GM23338 (cell line): ENCODE measurements around the gene SPATA13. TPM values are rescaled to one million over a fixed set of nuclear protein-coding genes. Genes with fewer than 3 reads are reported as not detected.

Experiments used
- ATAC-seq: fragments of 200-7000 bp; cut with Tn5 transposase; 3 replicates; pipeline ENCODE4 v1.9.1; 2020
- DNase-seq: peaks from one replicate; pipeline ENCODE4 v3.0.0-alpha.2; 2015; ENCODE audit warnings: low spot score
- H2AFZ ChIP-seq: fragments of 200-600 bp; sonication (generic); 2 replicates; pipeline ENCODE4 v1.8.0; 2016; ENCODE audit warnings: antibody characterized with exemption, mild to moderate bottlenecking, moderate library complexity
- H3F3A ChIP-seq: fragments of 200-600 bp; sonication (generic); replicated peaks from 2 replicates; pipeline ENCODE4 v1.8.0; 2017; ENCODE audit warnings: antibody characterized with exemption, mixed run types, low read depth
- H3K27ac ChIP-seq: fragments of 200-600 bp; sonication (generic); 2 replicates; pipeline ENCODE4 v1.6.1; 2016; ENCODE audit warnings: low read depth
- H3K27me3 ChIP-seq: fragments of 200-600 bp; sonication (generic); 2 replicates; pipeline ENCODE4 v1.8.0; 2016; ENCODE audit warnings: mild to moderate bottlenecking, mixed run types, moderate library complexity; ENCODE audit not compliant: insufficient read depth
- H3K36me3 ChIP-seq: fragments of 200-600 bp; sonication (generic); 2 replicates; pipeline ENCODE4 v1.8.0; 2016; ENCODE audit warnings: mild to moderate bottlenecking; ENCODE audit not compliant: insufficient read depth
- H3K4me1 ChIP-seq: fragments of 200-600 bp; sonication (generic); 2 replicates; pipeline ENCODE4 v1.8.0; 2016; ENCODE audit warnings: mild to moderate bottlenecking, moderate library complexity; ENCODE audit not compliant: insufficient read depth
- H3K4me2 ChIP-seq: fragments of 200-600 bp; sonication (generic); 2 replicates; pipeline ENCODE4 v1.7.1; 2017; ENCODE audit warnings: mixed run types
- H3K4me3 ChIP-seq: fragments of 200-600 bp; sonication (generic); 2 replicates; pipeline ENCODE4 v1.6.1; 2016; ENCODE audit warnings: mixed run types
- H3K79me2 ChIP-seq: fragments of 200-600 bp; sonication (generic); replicated peaks from 2 replicates; pipeline ENCODE4 v1.8.0; 2017; ENCODE audit warnings: mild to moderate bottlenecking; ENCODE audit not compliant: insufficient read depth
- H3K9me2 ChIP-seq: fragments of 200-600 bp; sonication (generic); 2 replicates; pipeline ENCODE4 v1.8.0; 2017; ENCODE audit not compliant: insufficient read depth
- H4K20me1 ChIP-seq: fragments of 200-600 bp; sonication (generic); replicated peaks from 2 replicates; pipeline ENCODE4 v1.8.0; 2017; ENCODE audit warnings: mild to moderate bottlenecking; ENCODE audit not compliant: insufficient read depth
- H3K27ac Mint-ChIP-seq: 2 replicates; pipeline ENCODE4 v1.8.0; 2020; ENCODE audit warnings: inconsistent platforms, mild to moderate bottlenecking, moderate library complexity, mixed read lengths
- H3K27me3 Mint-ChIP-seq: 3 replicates; pipeline ENCODE4 v1.8.0; 2022; ENCODE audit warnings: low read depth, mild to moderate bottlenecking, moderate library complexity, mixed read lengths, inconsistent platforms; ENCODE audit not compliant: insufficient read depth, poor library complexity
- H3K36me3 Mint-ChIP-seq: 3 replicates; pipeline ENCODE4 v1.8.0; 2021; ENCODE audit warnings: low read depth, mild to moderate bottlenecking, inconsistent platforms, moderate library complexity, mixed read lengths
- H3K4me1 Mint-ChIP-seq: 3 replicates; pipeline ENCODE4 v1.8.0; 2020; ENCODE audit warnings: mild to moderate bottlenecking, inconsistent platforms, mixed read lengths
- H3K4me3 Mint-ChIP-seq: 3 replicates; pipeline ENCODE4 v1.8.0; 2021; ENCODE audit warnings: moderate library complexity, mild to moderate bottlenecking, inconsistent platforms, mixed read lengths
- H3K9me3 Mint-ChIP-seq: 3 replicates; pipeline ENCODE4 v1.8.0; 2020; ENCODE audit warnings: moderate library complexity, mild to moderate bottlenecking, inconsistent platforms, mixed read lengths
- CREB1 ChIP-seq: fragments of 250-450 bp; sonication (Bioruptor Pico); IDR thresholded peaks from 2 replicates; pipeline ENCODE4 v1.5.0; 2020; ENCODE audit warnings: low read depth, mild to moderate bottlenecking, moderate library complexity
- EZH2 ChIP-seq: fragments of 200-600 bp; sonication (generic); IDR thresholded peaks from one replicate; pipeline ENCODE4 v1.8.0; 2017; ENCODE audit warnings: antibody characterized with exemption, mild to moderate bottlenecking, low read depth; ENCODE audit not compliant: unreplicated experiment
- EZH2phosphoT487 ChIP-seq: fragments of 200-600 bp; sonication (generic); IDR thresholded peaks from one replicate; pipeline ENCODE4 v1.8.1; 2018; ENCODE audit warnings: antibody characterized with exemption; ENCODE audit not compliant: unreplicated experiment
- JUNB ChIP-seq: IDR thresholded peaks from one replicate; pipeline ENCODE4 v1.6.1; 2016; ENCODE audit warnings: antibody characterized with exemption; ENCODE audit not compliant: unreplicated experiment
- NANOG ChIP-seq: IDR thresholded peaks from 2 replicates; pipeline ENCODE4 v1.6.1; 2016; ENCODE audit warnings: antibody characterized with exemption, borderline replicate concordance
- POLR2AphosphoS5 ChIP-seq: IDR thresholded peaks from 2 replicates; pipeline ENCODE4 v1.6.1; 2016; ENCODE audit warnings: antibody characterized with exemption, low read depth
- STAT1 ChIP-seq: IDR thresholded peaks from one replicate; pipeline ENCODE4 v1.6.1; 2016; ENCODE audit warnings: antibody characterized with exemption; ENCODE audit not compliant: unreplicated experiment
- ZNF114 ChIP-seq: fragments of 250-450 bp; sonication (Bioruptor Pico); IDR thresholded peaks from 2 replicates; pipeline ENCODE4 v1.5.0; 2020; ENCODE audit warnings: mild to moderate bottlenecking, moderate library complexity
- ZNF331 ChIP-seq: fragments of 250-450 bp; sonication (Bioruptor Pico); IDR thresholded peaks from 2 replicates; pipeline ENCODE4 v1.5.0; 2020; ENCODE audit warnings: low read depth, mild to moderate bottlenecking, moderate library complexity
- polyA plus RNA-seq: library from polyadenylated mRNA; unstranded; fragments of >200 nt; fragmentation: Nextera tagmentation; extraction: Ambion mirVana; gene quantifications from 2 replicates; pipeline ENCODE4 v1.2.1, GENCODE V29; 2016
- total RNA-seq: library from RNA; depleted of rRNA; stranded (reverse); fragments of >200 nt; shearing (Covaris generic); gene quantifications from 2 replicates; pipeline ENCODE4 v1.2.3, GENCODE V29; 2014
- TF ChIP-seq, protein P1 (sequence below): IDR thresholded peaks from 2 replicates; pipeline ENCODE4 v1.6.1; 2016; ENCODE audit warnings: antibody characterized with exemption
- TF ChIP-seq, protein P2 (sequence below): IDR thresholded peaks from one replicate; pipeline ENCODE4 v1.6.1; 2018; ENCODE audit warnings: antibody characterized with exemption; ENCODE audit not compliant: unreplicated experiment
- TF ChIP-seq, protein P3 (sequence below): fragments of 250-450 bp; sonication (Bioruptor Pico); IDR thresholded peaks from 2 replicates; pipeline ENCODE4 v1.5.0; 2020; ENCODE audit warnings: mild to moderate bottlenecking, moderate library complexity
- TF ChIP-seq, protein P4 (sequence below), 2 experiments: fragments of 200-600 bp in 1 of 2; sonication (generic) in 1 of 2; conservative IDR thresholded peaks; 2 replicates each; pipeline versions ENCODE4 v1.5.1 to v1.6.1; 2016 to 2017; ENCODE audit warnings: antibody characterized with exemption in 2 of 2, low read depth in 2 of 2, mild to moderate bottlenecking in 2 of 2, moderate library complexity in 1 of 2

The SPATA13 gene
- total and polyA plus RNA-seq, 2 experiments from 2014 or later = 11.9 to 45.7 TPM

DNA sequence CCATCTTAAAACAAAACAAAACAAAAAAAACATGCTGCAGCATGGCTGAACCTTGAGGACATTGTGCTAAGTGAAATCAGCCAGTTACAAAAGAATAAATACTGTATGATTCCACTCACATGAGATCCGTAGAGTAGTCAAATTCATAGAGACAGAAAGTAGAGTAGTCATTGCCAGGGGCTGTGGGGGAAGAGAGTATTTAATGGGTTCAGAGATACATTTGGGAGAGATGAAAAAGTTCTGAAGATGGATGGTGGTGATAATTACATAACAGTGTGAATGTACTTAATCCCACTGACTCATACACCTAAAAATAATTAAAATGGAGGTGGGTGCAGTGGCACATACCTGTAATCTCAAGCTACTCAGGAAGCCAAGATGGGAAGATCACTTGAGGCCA lies 76.8 kb downstream of the SPATA13 start:
- no peak for ATAC-seq
- TF ChIP-seq, protein P1, sequence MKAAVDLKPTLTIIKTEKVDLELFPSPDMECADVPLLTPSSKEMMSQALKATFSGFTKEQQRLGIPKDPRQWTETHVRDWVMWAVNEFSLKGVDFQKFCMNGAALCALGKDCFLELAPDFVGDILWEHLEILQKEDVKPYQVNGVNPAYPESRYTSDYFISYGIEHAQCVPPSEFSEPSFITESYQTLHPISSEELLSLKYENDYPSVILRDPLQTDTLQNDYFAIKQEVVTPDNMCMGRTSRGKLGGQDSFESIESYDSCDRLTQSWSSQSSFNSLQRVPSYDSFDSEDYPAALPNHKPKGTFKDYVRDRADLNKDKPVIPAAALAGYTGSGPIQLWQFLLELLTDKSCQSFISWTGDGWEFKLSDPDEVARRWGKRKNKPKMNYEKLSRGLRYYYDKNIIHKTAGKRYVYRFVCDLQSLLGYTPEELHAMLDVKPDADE = no peak
- TF ChIP-seq, protein P2, sequence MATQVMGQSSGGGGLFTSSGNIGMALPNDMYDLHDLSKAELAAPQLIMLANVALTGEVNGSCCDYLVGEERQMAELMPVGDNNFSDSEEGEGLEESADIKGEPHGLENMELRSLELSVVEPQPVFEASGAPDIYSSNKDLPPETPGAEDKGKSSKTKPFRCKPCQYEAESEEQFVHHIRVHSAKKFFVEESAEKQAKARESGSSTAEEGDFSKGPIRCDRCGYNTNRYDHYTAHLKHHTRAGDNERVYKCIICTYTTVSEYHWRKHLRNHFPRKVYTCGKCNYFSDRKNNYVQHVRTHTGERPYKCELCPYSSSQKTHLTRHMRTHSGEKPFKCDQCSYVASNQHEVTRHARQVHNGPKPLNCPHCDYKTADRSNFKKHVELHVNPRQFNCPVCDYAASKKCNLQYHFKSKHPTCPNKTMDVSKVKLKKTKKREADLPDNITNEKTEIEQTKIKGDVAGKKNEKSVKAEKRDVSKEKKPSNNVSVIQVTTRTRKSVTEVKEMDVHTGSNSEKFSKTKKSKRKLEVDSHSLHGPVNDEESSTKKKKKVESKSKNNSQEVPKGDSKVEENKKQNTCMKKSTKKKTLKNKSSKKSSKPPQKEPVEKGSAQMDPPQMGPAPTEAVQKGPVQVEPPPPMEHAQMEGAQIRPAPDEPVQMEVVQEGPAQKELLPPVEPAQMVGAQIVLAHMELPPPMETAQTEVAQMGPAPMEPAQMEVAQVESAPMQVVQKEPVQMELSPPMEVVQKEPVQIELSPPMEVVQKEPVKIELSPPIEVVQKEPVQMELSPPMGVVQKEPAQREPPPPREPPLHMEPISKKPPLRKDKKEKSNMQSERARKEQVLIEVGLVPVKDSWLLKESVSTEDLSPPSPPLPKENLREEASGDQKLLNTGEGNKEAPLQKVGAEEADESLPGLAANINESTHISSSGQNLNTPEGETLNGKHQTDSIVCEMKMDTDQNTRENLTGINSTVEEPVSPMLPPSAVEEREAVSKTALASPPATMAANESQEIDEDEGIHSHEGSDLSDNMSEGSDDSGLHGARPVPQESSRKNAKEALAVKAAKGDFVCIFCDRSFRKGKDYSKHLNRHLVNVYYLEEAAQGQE = no peak
- no peak for TF ChIP-seq CREB1 (CRISPR knock-in tag)
- TF ChIP-seq ZNF114 = no peak
- no peak for TF ChIP-seq ZNF331 (CRISPR knock-in tag)
- no peak for TF ChIP-seq JUNB
- TF ChIP-seq EZH2 = no peak
- no peak for TF ChIP-seq STAT1
- TF ChIP-seq NANOG = no peak
- TF ChIP-seq, protein P3, sequence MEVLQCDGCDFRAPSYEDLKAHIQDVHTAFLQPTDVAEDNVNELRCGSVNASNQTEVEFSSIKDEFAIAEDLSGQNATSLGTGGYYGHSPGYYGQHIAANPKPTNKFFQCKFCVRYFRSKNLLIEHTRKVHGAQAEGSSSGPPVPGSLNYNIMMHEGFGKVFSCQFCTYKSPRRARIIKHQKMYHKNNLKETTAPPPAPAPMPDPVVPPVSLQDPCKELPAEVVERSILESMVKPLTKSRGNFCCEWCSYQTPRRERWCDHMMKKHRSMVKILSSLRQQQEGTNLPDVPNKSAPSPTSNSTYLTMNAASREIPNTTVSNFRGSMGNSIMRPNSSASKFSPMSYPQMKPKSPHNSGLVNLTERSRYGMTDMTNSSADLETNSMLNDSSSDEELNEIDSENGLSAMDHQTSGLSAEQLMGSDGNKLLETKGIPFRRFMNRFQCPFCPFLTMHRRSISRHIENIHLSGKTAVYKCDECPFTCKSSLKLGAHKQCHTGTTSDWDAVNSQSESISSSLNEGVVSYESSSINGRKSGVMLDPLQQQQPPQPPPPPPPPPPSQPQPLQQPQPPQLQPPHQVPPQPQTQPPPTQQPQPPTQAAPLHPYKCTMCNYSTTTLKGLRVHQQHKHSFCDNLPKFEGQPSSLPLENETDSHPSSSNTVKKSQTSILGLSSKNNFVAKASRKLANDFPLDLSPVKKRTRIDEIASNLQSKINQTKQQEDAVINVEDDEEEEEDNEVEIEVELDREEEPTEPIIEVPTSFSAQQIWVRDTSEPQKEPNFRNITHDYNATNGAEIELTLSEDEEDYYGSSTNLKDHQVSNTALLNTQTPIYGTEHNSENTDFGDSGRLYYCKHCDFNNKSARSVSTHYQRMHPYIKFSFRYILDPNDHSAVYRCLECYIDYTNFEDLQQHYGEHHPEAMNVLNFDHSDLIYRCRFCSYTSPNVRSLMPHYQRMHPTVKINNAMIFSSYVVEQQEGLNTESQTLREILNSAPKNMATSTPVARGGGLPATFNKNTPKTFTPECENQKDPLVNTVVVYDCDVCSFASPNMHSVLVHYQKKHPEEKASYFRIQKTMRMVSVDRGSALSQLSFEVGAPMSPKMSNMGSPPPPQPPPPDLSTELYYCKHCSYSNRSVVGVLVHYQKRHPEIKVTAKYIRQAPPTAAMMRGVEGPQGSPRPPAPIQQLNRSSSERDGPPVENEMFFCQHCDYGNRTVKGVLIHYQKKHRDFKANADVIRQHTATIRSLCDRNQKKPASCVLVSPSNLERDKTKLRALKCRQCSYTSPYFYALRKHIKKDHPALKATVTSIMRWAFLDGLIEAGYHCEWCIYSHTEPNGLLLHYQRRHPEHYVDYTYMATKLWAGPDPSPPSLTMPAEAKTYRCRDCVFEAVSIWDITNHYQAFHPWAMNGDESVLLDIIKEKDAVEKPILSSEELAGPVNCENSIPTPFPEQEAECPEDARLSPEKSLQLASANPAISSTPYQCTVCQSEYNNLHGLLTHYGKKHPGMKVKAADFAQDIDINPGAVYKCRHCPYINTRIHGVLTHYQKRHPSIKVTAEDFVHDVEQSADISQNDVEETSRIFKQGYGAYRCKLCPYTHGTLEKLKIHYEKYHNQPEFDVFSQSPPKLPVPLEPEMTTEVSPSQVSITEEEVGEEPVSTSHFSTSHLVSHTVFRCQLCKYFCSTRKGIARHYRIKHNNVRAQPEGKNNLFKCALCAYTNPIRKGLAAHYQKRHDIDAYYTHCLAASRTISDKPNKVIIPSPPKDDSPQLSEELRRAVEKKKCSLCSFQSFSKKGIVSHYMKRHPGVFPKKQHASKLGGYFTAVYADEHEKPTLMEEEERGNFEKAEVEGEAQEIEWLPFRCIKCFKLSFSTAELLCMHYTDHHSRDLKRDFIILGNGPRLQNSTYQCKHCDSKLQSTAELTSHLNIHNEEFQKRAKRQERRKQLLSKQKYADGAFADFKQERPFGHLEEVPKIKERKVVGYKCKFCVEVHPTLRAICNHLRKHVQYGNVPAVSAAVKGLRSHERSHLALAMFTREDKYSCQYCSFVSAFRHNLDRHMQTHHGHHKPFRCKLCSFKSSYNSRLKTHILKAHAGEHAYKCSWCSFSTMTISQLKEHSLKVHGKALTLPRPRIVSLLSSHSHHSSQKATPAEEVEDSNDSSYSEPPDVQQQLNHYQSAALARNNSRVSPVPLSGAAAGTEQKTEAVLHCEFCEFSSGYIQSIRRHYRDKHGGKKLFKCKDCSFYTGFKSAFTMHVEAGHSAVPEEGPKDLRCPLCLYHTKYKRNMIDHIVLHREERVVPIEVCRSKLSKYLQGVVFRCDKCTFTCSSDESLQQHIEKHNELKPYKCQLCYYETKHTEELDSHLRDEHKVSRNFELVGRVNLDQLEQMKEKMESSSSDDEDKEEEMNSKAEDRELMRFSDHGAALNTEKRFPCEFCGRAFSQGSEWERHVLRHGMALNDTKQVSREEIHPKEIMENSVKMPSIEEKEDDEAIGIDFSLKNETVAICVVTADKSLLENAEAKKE (CRISPR knock-in tag) = no peak
- TF ChIP-seq, protein P4, sequence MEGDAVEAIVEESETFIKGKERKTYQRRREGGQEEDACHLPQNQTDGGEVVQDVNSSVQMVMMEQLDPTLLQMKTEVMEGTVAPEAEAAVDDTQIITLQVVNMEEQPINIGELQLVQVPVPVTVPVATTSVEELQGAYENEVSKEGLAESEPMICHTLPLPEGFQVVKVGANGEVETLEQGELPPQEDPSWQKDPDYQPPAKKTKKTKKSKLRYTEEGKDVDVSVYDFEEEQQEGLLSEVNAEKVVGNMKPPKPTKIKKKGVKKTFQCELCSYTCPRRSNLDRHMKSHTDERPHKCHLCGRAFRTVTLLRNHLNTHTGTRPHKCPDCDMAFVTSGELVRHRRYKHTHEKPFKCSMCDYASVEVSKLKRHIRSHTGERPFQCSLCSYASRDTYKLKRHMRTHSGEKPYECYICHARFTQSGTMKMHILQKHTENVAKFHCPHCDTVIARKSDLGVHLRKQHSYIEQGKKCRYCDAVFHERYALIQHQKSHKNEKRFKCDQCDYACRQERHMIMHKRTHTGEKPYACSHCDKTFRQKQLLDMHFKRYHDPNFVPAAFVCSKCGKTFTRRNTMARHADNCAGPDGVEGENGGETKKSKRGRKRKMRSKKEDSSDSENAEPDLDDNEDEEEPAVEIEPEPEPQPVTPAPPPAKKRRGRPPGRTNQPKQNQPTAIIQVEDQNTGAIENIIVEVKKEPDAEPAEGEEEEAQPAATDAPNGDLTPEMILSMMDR (conservative IDR thresholded peaks at IDR 0.05; ENCODE audit: low read depth in 2 of 2) = no peak
- TF ChIP-seq EZH2phosphoT487 = no peak
- no peak for TF ChIP-seq POLR2AphosphoS5

More for the DNA sequence above, 76.8 kb downstream of the SPATA13 start:
- Mint-ChIP-seq H3K36me3 (no peaks in the 10 kb centered on the region), H3K27me3 (peaks cover 4% of the 10 kb centered on the region), H3K9me3 (no peaks in the 10 kb centered on the region), H3K4me3 (no peak overlapping the region), H3K4me1 (peaks cover 38% of the 10 kb centered on the region), H3K27ac (no peak overlapping the region)
- Histone ChIP-seq H3F3A (no peaks in the 10 kb centered on the region), H3K27me3 (no peaks in the 10 kb centered on the region), H3K79me2 (peaks cover 48% of the 10 kb centered on the region), H2AFZ (no peak overlapping the region), H3K4me1 (peaks cover 16% of the 10 kb centered on the region; the same call in 1 of the 2 replicates), H3K36me3 (no peaks in the 10 kb centered on the region), H3K4me2 (no peak overlapping the region), H3K4me3 (no peak overlapping the region), H3K9me2 (no peaks in the 10 kb centered on the region), H4K20me1 (no peaks in the 10 kb centered on the region; the same call in 1 of the 2 replicates), H3K27ac (no peak overlapping the region)
- DNase-seq = no peak
